ENCODE measurements around the gene NME7. TPM values are rescaled to one million over a fixed set of nuclear protein-coding genes. Genes with fewer than 3 reads are reported as not detected.

NME7 gene
- total and polyA plus RNA-seq, 2 experiments from 2014 or later: 22.3 to 35.3 TPM

GRCh38 chr1:169381162-169381561, 13.6 kb upstream of the NME7 start:
- no peak for DNase-seq
- Histone ChIP-seq H3K4me2 (ENCODE audit: unreplicated experiment) (no peak overlapping the region), H3K27me3 (replicated peaks; ENCODE audit: insufficient read depth) (no peaks in the 10 kb centered on the region), H3K27ac (no peak overlapping the region), H2AFZ (no peak overlapping the region), H3F3A (ENCODE audit: insufficient read depth) (no peaks in the 10 kb centered on the region), H3K9me3 (ENCODE audit: low read depth) (no peaks in the 10 kb centered on the region), H3K36me3 (ENCODE audit: low read depth) (peaks cover 84% of the 10 kb centered on the region), H3K9me2 (ENCODE audit: insufficient read depth) (no peaks in the 10 kb centered on the region), H3K79me2 (ENCODE audit: insufficient read depth) (peaks cover 25% of the 10 kb centered on the region), H4K20me1 (ENCODE audit: insufficient read depth) (no peaks in the 10 kb centered on the region), H3K4me1 (ENCODE audit: insufficient read depth) (no peaks in the 10 kb centered on the region), H3K9ac (no peak overlapping the region), H3K4me3 (no peak overlapping the region)
- in situ Hi-C loops (cut with MboI): no loop called here
- no peak for TF ChIP-seq EZH2phosphoT487 (IDR thresholded peaks at IDR 0.05; ENCODE audit: insufficient read depth, low read depth)
- no peak for TF ChIP-seq EZH2 (IDR thresholded peaks at IDR 0.05; ENCODE audit: insufficient read depth, poor library complexity, severe bottlenecking)

GRCh38 chr1:169371404-169371803, 3.8 kb upstream of the NME7 start:
- peaks cover 49% of the 10 kb centered on the region for H3K36me3 ChIP-seq (ENCODE audit: low read depth)
- in situ Hi-C loops (cut with MboI): loop anchor here (25.0 kb wide), 1 partner anchor 934 kb away; no protein-coding TSS in a partner anchor

DNA sequence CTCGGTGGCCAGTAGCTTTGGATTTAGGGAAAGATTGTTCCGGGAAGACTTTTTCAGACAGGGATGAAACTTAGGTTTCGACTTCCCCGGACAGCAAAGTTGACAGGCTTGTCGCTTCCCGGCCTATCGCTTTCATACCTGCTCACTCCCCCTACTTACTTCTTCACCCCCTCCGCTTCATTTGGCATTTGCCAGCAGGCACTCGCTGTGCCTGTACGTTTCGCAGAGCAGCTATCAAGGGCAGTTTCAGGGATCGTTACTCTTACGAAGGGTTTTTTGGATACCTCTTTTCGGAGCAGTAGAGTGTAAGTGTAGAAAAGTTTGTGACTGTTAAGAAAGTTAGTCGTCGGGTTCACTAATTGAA, 791 bp upstream of the NME7 start:
- Histone ChIP-seq H2AFZ (peak overlapping the region; percentile 97), H3K79me2 (ENCODE audit: insufficient read depth) (peaks cover 93% of the 10 kb centered on the region), H3K4me3 (peak overlapping the region; percentile 82), H3K36me3 (ENCODE audit: low read depth) (peaks cover 30% of the 10 kb centered on the region), H4K20me1 (ENCODE audit: insufficient read depth) (no peaks in the 10 kb centered on the region), H3K9me2 (ENCODE audit: insufficient read depth) (no peaks in the 10 kb centered on the region), H3K27me3 (replicated peaks; ENCODE audit: insufficient read depth) (no peaks in the 10 kb centered on the region), H3K9ac (peak overlapping the region; percentile 81), H3K4me1 (ENCODE audit: insufficient read depth) (peaks cover 25% of the 10 kb centered on the region), H3K27ac (peak overlapping the region; percentile 90), H3K4me2 (ENCODE audit: unreplicated experiment) (peak overlapping the region; percentile 93), H3K9me3 (ENCODE audit: low read depth) (no peaks in the 10 kb centered on the region), H3F3A (ENCODE audit: insufficient read depth) (peaks cover 8% of the 10 kb centered on the region; the same call in 1 of the 2 replicates)
- TF ChIP-seq EZH2phosphoT487 (IDR thresholded peaks at IDR 0.05; ENCODE audit: insufficient read depth, low read depth) (no peak), EZH2 (IDR thresholded peaks at IDR 0.05; ENCODE audit: insufficient read depth, poor library complexity, severe bottlenecking) (no peak)
- peak; percentile 55 for DNase-seq
- in situ Hi-C loops (cut with MboI): loop anchor here (25.0 kb wide), 1 partner anchor 931 kb away; no protein-coding TSS in a partner anchor
- 1% methylated on average over 16 of the region's 16 CpGs for WGBS, 2 experiments (ENCODE audit: low coverage in 1 of 2, low lambda C conversion rate in 2 of 2, missing lambda C conversion rate in 2 of 2)

More at GRCh38 chr1:169371404-169371803, 3.8 kb upstream of the NME7 start:
- H3K9me2 ChIP-seq (ENCODE audit: insufficient read depth): no peaks in the 10 kb centered on the region
- WGBS, 2 experiments (ENCODE audit: low coverage in 1 of 2, low lambda C conversion rate in 2 of 2, missing lambda C conversion rate in 2 of 2): 92 to 93% methylated on average over 1 of the region's 1 CpG
- no peak overlapping the region for H3K27ac ChIP-seq
- no peak overlapping the region for H2AFZ ChIP-seq
- peaks cover 91% of the 10 kb centered on the region for H3K79me2 ChIP-seq (ENCODE audit: insufficient read depth)
- H3K4me1 ChIP-seq (ENCODE audit: insufficient read depth): peaks cover 18% of the 10 kb centered on the region
- H4K20me1 ChIP-seq (ENCODE audit: insufficient read depth): no peaks in the 10 kb centered on the region
- no peak overlapping the region for H3K9ac ChIP-seq
- H3K9me3 ChIP-seq (ENCODE audit: low read depth): no peaks in the 10 kb centered on the region
- no peak for TF ChIP-seq EZH2 (IDR thresholded peaks at IDR 0.05; ENCODE audit: insufficient read depth, poor library complexity, severe bottlenecking)
- TF ChIP-seq EZH2phosphoT487 (IDR thresholded peaks at IDR 0.05; ENCODE audit: insufficient read depth, low read depth): no peak
- H3K4me3 ChIP-seq: no peak overlapping the region
- no peaks in the 10 kb centered on the region for H3K27me3 ChIP-seq (replicated peaks; ENCODE audit: insufficient read depth)
- H3F3A ChIP-seq (ENCODE audit: insufficient read depth): no peaks in the 10 kb centered on the region
- no peak overlapping the region for H3K4me2 ChIP-seq (ENCODE audit: unreplicated experiment)
- no peak for DNase-seq

DNA sequence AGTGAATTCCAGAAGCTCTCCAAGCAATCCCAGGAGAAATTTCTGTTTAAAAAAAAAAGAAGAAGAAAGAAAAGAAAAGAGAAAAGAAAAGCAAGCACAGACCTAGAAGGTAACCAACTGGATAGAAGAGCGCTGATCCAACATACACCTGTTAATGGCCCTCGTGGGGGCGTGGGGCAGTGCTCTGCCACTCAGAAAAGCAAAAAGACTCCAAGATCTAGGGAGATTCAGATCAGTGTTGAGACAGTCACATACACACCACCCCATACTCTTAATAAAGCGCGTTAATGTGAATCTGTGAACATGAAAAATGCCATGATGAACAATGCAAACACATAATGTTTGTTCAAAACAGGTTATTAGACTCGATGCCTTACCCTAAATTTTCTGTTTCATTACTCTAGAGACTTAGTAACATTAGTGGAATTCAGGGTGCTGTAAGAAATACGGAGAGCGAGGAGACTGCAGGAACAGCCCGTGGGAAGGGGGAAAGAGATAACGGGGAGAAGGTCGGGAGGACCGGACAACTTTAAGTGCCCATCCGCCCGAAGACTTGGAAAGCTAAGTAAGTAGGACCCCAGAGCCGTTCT, 406 bp downstream of the NME7 start:
- no peaks in the 10 kb centered on the region for H3K9me3 ChIP-seq (ENCODE audit: low read depth)
- H3K9ac ChIP-seq: peak overlapping the region; percentile 81
- peak overlapping the region; percentile 98 for H3K4me2 ChIP-seq (ENCODE audit: unreplicated experiment)
- H3K79me2 ChIP-seq (ENCODE audit: insufficient read depth): peaks cover 85% of the 10 kb centered on the region
- no peaks in the 10 kb centered on the region for H4K20me1 ChIP-seq (ENCODE audit: insufficient read depth)
- TF ChIP-seq EZH2 (IDR thresholded peaks at IDR 0.05; ENCODE audit: insufficient read depth, poor library complexity, severe bottlenecking): no peak
- TF ChIP-seq EZH2phosphoT487 (IDR thresholded peaks at IDR 0.05; ENCODE audit: insufficient read depth, low read depth): no peak
- H3F3A ChIP-seq (ENCODE audit: insufficient read depth): peaks cover 17% of the 10 kb centered on the region
- no peaks in the 10 kb centered on the region for H3K9me2 ChIP-seq (ENCODE audit: insufficient read depth)
- in situ Hi-C loops (cut with MboI): loop anchor here (25.0 kb wide), 1 partner anchor 930 kb away; no protein-coding TSS in a partner anchor
- H3K36me3 ChIP-seq (ENCODE audit: low read depth): peaks cover 24% of the 10 kb centered on the region
- H3K27me3 ChIP-seq (replicated peaks; ENCODE audit: insufficient read depth): no peaks in the 10 kb centered on the region
- H3K4me3 ChIP-seq: peak overlapping the region; percentile 82
- peak overlapping the region; percentile 90 for H3K27ac ChIP-seq
- DNase-seq: no peak
- peak overlapping the region; percentile 97 for H2AFZ ChIP-seq
- WGBS, 2 experiments (ENCODE audit: low coverage in 1 of 2, low lambda C conversion rate in 2 of 2, missing lambda C conversion rate in 2 of 2): 3 to 4% methylated on average over 15 of the region's 15 CpGs
- H3K4me1 ChIP-seq (ENCODE audit: insufficient read depth): peaks cover 32% of the 10 kb centered on the region
